ENCODE measurements around the gene CD1B. TPM values are rescaled to one million over a fixed set of nuclear protein-coding genes. Genes with fewer than 3 reads are reported as not detected.
"Not testable (repeated sequence)": the region's sequence is repeated elsewhere in the genome, so short reads cannot be mapped to it uniquely, and the experiment has no call there.

Gene CD1B
- total and polyA plus RNA-seq, 2 experiments from 2014 or later, result not detected

- no peak within 1 kb of the TSS for H3K4me3 ChIP-seq
- TF ChIP-seq CTCF (IDR thresholded peaks at IDR 0.05; ENCODE audit: low read depth, low read length), result no peak
Measured at GRCh38 chr1:158353303-158354075, 22.2 kb upstream of the CD1B start, which contains the start of gene CD1E. TSS of gene CD1E (plus strand) at chr1:158353894. CDS start at chr1:158353989, 95 bp downstream.

GRCh38 chr1:158348946-158349345 is 17.6 kb upstream of the CD1B start:
- not testable (repeated sequence) for DNase-seq (ENCODE audit: low read depth in 1 of 2, low spot score in 1 of 2); H3K9me3 ChIP-seq (ENCODE audit: low read depth); H3K27me3 ChIP-seq; H3K36me3 ChIP-seq; H3K27ac ChIP-seq; H3K4me1 ChIP-seq (ENCODE audit: low read depth); H3K4me3 ChIP-seq

More at GRCh38 chr1:158353303-158354075, 22.2 kb upstream of the CD1B start, which contains the start of gene CD1E:
- Histone ChIP-seq H3K36me3 (no peaks in the 10 kb centered on the region), H3K27me3 (no peaks in the 10 kb centered on the region), H3K9me3 (ENCODE audit: low read depth) (no peaks in the 10 kb centered on the region), H3K27ac (no peak within 1 kb of the TSS), H3K4me1 (ENCODE audit: low read depth) (no peaks in the 10 kb centered on the region)
- no peak for DNase-seq (ENCODE audit: low read depth in 1 of 2, low spot score in 1 of 2)

GRCh38 chr1:158336413-158336812 is 5.1 kb upstream of the CD1B start:
- not testable (repeated sequence) for H3K9me3 ChIP-seq (ENCODE audit: low read depth); H3K4me1 ChIP-seq (ENCODE audit: low read depth); H3K36me3 ChIP-seq; H3K4me3 ChIP-seq; H3K27ac ChIP-seq; DNase-seq (ENCODE audit: low read depth in 1 of 2, low spot score in 1 of 2); H3K27me3 ChIP-seq

- TF ChIP-seq CTCF (IDR thresholded peaks at IDR 0.05; ENCODE audit: low read depth, low read length), result no peak
- H3K4me3 ChIP-seq, result no peak overlapping the region
- no peaks in the 10 kb centered on the region for H3K36me3 ChIP-seq
- H3K9me3 ChIP-seq (ENCODE audit: low read depth), result no peaks in the 10 kb centered on the region
- no peaks in the 10 kb centered on the region for H3K4me1 ChIP-seq (ENCODE audit: low read depth)
- DNase-seq (ENCODE audit: low read depth in 1 of 2, low spot score in 1 of 2), result no peak
- no peak overlapping the region for H3K27ac ChIP-seq
- H3K27me3 ChIP-seq, result no peaks in the 10 kb centered on the region
Measured at GRCh38 chr1:158335213-158335532, 3.8 kb upstream of the CD1B start.

GRCh38 chr1:158334526-158335212 is 3.3 kb upstream of the CD1B start:
- no peak overlapping the region for H3K27ac ChIP-seq
- DNase-seq (ENCODE audit: low read depth in 1 of 2, low spot score in 1 of 2), result no peak
- no peaks in the 10 kb centered on the region for H3K36me3 ChIP-seq
- no peak for TF ChIP-seq CTCF (IDR thresholded peaks at IDR 0.05; ENCODE audit: low read depth, low read length)
- no peaks in the 10 kb centered on the region for H3K4me1 ChIP-seq (ENCODE audit: low read depth)
- H3K4me3 ChIP-seq, result no peak overlapping the region
- no peaks in the 10 kb centered on the region for H3K9me3 ChIP-seq (ENCODE audit: low read depth)
- H3K27me3 ChIP-seq, result no peaks in the 10 kb centered on the region

- H3K4me1 ChIP-seq (ENCODE audit: low read depth), result no peaks in the 10 kb centered on the region
- no peak for TF ChIP-seq CTCF (IDR thresholded peaks at IDR 0.05; ENCODE audit: low read depth, low read length)
- no peak overlapping the region for H3K4me3 ChIP-seq
- no peaks in the 10 kb centered on the region for H3K36me3 ChIP-seq
- no peaks in the 10 kb centered on the region for H3K27me3 ChIP-seq
- H3K27ac ChIP-seq, result no peak overlapping the region
- no peak for DNase-seq (ENCODE audit: low read depth in 1 of 2, low spot score in 1 of 2)
- H3K9me3 ChIP-seq (ENCODE audit: low read depth), result no peaks in the 10 kb centered on the region
Measured at GRCh38 chr1:158333405-158334155, 2.2 kb upstream of the CD1B start.

Data from cardiac muscle cell (in vitro differentiated cells and primary cell).